ENCODE results near the gene RBM4B.

RBM4B gene

DNA sequence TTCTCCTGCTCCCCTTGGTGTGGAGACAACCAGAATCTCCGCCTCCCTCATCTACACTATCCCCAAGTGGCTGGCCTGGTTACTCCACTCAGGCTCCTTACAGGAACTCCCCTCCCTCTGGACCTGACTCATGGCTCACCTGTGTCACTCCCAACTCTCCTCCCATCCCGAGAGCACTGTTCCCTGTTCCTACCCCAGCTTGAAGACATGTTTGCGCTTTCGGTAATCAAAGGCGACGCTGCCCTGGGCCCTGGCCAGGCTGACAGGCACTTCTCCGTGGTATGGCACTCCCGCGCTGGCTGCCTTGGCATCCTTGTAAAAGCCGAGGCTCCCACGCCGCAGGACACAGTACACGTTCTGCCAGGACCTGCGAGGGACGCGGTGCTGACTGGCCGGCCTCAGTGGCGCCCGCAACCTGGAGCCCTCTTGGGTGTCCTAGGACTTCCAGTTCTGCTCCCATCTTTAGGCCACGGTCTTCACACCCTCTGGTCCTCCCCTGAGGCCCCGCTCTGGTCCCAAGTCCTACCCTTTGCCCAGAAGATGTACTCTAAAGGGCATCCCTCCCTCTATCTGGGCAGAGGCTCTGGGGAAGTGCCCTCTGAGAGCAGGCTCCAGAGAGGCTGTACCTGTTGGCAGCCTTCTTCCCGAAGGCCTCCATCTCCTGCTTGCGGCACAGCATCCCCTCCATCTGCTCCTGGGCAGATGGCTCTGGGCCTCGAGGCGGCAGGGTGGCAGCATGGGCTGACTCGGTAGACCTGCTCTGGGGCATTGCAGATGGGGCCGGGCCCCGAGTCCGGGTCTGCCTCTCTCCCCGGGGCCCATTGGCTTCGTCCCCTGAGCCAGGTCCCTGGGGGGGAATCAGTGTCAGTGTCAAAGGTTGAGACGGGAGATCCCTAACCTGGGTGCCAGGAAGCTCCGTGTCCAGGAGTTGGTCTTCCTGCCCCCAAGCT lies 9.4 kb upstream of the RBM4B start:
- no peak for DNase-seq (ENCODE audit: low read depth)
- H3K4me3 ChIP-seq (ENCODE audit: low read depth, low read length): no peak overlapping the region
- TF ChIP-seq CTCF (IDR thresholded peaks at IDR 0.05; ENCODE audit: insufficient read depth, low read depth, low read length, missing control alignments): no peak

GRCh38 chr11:66686100-66686785 lies 8.6 kb upstream of the RBM4B start:
- no peak for DNase-seq (ENCODE audit: low read depth)
- H3K4me3 ChIP-seq (ENCODE audit: low read depth, low read length): no peak overlapping the region
- TF ChIP-seq CTCF (IDR thresholded peaks at IDR 0.05; ENCODE audit: insufficient read depth, low read depth, low read length, missing control alignments): no peak

DNA sequence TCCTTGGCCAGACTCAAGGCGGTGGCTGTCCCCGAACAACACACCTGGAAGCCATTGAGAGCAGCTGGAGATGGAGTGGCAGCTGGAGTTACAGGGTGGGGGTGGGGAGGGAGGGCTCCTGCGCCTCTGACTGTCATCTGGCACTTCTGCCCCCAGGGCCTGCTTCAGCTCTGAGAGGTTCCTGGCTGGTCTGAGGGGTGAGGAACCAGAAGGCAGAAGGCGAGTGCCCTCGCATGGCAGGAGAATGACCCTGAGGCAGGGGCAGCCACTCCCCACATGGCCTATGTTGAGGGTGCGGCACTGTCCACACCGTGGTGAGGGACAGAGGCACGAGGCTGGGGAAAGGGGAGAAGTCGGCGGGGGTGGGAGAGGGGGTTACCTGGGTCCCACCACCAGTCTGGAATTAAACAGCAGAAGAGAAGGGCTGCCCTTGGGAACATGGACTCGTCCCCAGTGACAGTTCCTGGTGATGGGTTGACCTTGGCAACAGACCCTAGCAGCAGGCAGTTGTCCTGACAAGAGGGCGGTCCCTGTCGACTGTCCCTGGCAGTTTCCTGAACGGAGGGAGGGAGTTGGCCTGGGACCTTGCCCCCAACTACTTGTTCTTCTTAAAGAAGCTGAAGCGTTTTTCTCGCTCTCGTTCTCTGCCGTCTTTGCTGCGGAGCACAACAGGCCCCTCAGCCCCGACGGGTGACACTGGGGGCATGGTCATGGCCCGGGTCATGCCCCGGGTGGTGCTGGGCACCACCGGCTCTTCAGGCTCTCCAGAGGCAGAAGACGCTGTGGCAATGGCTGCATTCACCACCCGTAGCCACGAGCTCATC lies 7.8 kb upstream of the RBM4B start:
- H3K4me3 ChIP-seq (ENCODE audit: low read depth, low read length): no peak overlapping the region
- no peak for TF ChIP-seq CTCF (IDR thresholded peaks at IDR 0.05; ENCODE audit: insufficient read depth, low read depth, low read length, missing control alignments)
- DNase-seq (ENCODE audit: low read depth): no peak

GRCh38 chr11:66684635-66685034 lies 6.9 kb upstream of the RBM4B start:
- no peak for TF ChIP-seq CTCF (IDR thresholded peaks at IDR 0.05; ENCODE audit: insufficient read depth, low read depth, low read length, missing control alignments)
- H3K4me3 ChIP-seq (ENCODE audit: low read depth, low read length): no peak overlapping the region
- no peak for DNase-seq (ENCODE audit: low read depth)

GRCh38 chr11:66683877-66684276 lies 6.2 kb upstream of the RBM4B start:
- DNase-seq (ENCODE audit: low read depth): no peak
- no peak overlapping the region for H3K4me3 ChIP-seq (ENCODE audit: low read depth, low read length)
- no peak for TF ChIP-seq CTCF (IDR thresholded peaks at IDR 0.05; ENCODE audit: insufficient read depth, low read depth, low read length, missing control alignments)

DNA sequence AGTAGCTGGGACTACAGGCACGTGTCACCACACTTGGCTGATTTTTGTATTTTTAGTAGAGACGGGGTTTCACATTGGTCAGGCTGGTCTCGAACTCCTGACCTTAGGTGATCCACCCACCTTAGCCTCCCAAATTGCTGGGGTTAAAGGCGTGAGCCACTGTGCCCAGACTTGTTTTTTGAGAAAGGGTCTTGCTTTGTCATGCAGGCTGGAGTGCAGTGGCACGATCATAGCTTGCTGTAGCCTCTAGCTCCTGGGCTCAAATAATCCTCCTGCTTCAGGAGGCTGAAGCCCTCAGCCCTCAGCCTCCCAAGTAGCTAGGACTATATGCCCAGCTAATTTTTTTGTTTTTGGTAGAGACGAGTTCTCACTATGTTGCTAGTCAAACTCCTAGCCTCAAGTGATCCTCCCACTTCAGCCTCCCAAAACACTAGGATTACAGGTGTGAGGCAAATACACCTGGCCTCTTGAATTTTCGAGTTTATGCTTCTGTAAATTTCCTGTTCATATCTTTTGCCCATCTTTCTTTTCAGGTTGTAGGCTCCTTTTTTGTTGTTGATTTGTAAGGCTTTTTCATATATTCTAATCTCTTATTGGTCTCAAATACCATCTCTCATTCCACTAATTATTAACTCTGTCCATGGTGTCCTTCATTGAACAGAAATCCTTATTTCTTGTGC lies 3.4 kb upstream of the RBM4B start:
- no peak overlapping the region for H3K4me3 ChIP-seq (ENCODE audit: low read depth, low read length)
- TF ChIP-seq CTCF (IDR thresholded peaks at IDR 0.05; ENCODE audit: insufficient read depth, low read depth, low read length, missing control alignments): no peak
- no peak for DNase-seq (ENCODE audit: low read depth)
